GM21529 (cell line): ENCODE measurements around the gene UQCRFS1.
"Not testable (repeated sequence)": the region's sequence is repeated elsewhere in the genome, so short reads cannot be mapped to it uniquely, and the experiment has no call there.

Experiments
- ATAC-seq: cut with Tn5 transposase; IDR thresholded peaks from one replicate; pipeline ENCODE4 v1.9.1; 2021; ENCODE audit not compliant: unreplicated experiment

Gene UQCRFS1

DNA sequence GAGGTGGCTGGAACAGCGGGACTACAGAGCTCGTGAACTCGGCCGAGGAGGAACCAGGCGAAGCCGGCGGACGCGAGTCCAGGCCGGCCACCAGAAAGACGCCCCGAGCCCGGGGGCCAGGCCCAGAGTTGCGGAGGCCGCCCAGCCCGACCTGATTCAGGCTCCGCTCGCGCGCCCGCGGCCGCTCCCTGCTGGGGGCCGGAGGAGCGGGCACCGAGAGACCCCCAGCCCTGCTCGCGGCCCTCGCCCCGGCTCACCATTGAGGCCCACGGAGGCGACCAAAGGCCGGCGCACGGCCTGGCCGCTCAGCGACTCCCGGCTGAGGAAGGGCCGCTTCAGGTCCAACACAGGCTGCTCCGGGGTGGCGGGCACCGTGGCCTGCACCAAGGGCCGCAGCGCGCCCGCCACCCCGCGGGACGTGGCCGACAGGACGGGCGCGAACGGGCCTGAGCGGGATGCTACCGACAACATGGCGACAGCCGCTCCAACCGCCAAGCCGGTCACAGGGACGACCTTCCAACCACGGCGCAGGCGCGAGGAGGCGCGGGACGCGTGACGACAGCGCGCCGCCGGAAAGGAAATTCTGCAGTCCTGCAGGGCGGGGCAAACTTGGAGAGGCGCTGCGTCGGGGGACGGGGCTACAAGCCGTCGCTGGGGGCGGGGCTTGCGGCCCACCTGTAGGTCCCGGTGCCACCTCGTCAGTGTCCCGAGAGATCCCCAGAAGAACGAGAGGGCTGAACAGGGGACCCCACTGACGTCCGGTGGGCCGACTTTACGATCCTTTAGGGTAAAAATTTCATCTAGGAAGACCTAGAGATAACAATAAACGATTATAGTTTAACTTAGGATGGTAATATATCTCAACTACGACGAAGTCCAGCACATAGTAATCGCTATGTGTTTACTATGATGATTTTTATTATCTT, at the start of gene UQCRFS1:
TSS of gene UQCRFS1 (minus strand) at position 504 of the 926 bp plus-strand sequence. CDS start at position 471, 33 bp downstream.
- peak; percentile 95 for ATAC-seq

GRCh38 chr19:29262085-29262484, 49.1 kb upstream of the UQCRFS1 start:
- no peak for ATAC-seq

GRCh38 chr19:29260477-29261317, 47.7 kb upstream of the UQCRFS1 start:
- no peak for ATAC-seq

GRCh38 chr19:29259867-29260281, 46.9 kb upstream of the UQCRFS1 start:
- no peak for ATAC-seq

DNA sequence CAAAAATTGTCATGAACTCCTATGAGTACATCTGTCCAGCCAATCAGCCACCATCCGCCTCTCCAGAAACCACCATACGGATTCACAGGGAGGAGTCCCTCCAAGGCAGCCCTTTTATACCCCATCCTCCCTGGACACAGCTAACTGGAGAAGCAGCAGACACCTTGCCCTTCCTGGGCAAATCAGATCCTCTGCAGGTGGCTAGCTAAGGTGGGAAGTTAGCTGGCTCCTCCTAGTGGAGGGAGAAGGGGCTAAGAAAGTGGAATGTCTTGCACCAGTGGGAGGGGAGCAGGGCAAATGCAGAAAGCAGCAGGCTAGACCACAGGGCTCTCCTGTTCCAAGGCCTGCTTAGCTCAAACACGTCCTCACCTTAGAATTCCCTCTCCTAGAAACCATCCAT, 46.2 kb upstream of the UQCRFS1 start:
- ATAC-seq, result no peak

- ATAC-seq, result no peak
Measured at GRCh38 chr19:29256516-29256915, 43.6 kb upstream of the UQCRFS1 start.

GRCh38 chr19:29255912-29256311, 43.0 kb upstream of the UQCRFS1 start:
- ATAC-seq, result no peak

- no peak for ATAC-seq
Measured at GRCh38 chr19:29255006-29255405, 42.1 kb upstream of the UQCRFS1 start.

DNA sequence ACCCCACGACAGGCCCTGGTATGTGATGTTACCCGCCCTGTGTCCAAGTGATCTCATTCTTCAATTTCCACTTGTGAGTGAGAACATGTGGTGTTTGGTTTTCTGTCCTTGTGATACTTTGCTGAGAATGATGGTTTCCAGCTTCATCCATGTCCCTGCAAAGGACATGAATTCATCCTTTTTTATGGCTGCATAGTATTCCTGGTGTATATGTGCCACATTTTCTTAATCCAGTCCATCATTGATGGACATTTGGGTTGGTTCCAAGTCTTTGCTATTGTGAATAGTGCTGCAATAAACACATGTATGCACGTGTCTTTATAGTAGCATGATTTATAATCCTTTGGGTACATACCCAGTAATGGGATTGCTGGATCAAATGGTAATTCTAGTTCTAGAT, 36.8 kb upstream of the UQCRFS1 start:
- ATAC-seq, result not testable (repeated sequence)

DNA sequence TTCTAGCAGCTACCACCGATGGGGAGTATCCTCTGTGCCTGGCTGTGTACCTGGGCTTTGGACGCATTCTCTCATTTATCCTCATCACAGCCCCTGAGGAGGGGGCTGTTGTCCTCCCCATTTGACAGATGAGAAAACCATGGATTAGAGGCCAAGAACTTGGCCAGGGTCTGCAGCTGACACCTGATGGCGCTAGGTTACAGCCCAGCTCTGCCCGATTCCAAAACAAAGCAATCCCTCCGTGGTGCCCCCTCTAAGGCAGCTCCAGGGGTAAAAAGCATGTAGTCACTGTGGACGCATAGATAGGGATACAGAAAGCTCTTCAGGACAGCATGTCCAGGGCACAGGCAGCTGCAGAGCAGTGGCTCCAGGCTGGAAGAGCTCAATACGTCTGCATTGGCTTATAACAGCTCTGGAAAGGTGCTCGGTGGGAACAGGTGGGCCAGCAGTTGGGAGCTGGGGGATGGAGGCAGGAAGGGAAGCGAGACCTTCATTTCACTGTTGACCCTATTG, 35.4 kb upstream of the UQCRFS1 start:
- no peak for ATAC-seq

- ATAC-seq, result no peak
Measured at GRCh38 chr19:29247872-29248271, 34.9 kb upstream of the UQCRFS1 start.

DNA sequence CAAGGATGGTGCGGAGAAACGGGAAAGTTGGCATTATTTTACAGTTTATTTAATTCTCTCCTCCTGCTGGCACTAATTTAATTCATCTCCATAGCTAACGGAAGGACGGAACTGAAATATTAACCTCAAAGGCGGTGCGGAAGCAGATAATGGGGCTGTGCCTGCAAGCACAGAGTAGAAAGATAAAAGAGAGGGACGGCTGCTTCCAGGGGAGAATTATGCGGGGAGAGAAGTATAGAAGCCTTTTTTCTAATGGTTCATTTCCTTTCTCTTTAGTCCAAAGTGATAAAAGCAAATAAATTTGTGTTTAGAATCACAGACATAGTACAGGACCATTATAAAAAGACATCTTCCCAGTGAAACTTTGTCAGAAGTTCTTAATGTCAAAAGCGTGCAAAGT, 34.5 kb upstream of the UQCRFS1 start:
- no peak for ATAC-seq

GRCh38 chr19:29247051-29247450, 34.1 kb upstream of the UQCRFS1 start:
- no peak for ATAC-seq

- no peak for ATAC-seq
Measured at GRCh38 chr19:29245215-29245614, 32.3 kb upstream of the UQCRFS1 start.

DNA sequence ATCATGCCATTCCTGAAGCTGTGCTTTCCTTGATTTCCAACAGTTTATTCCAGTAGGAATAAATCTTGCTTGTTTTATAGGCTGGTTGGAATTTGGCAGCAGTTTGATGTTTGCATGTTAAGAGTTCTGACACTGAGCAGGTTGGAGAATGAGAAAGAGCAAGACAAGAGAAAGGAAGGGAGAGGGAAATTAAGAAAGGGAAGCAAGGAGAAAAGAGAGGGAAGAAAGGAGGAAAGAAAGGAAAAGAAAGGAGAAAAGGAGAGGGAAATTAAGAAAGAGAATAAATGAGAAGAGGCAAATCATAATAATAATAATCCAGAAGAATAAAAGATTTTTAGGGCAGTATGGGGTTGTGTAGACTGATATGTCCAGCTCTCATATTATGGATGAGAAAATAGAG, 28.4 kb upstream of the UQCRFS1 start:
- ATAC-seq, result no peak

DNA sequence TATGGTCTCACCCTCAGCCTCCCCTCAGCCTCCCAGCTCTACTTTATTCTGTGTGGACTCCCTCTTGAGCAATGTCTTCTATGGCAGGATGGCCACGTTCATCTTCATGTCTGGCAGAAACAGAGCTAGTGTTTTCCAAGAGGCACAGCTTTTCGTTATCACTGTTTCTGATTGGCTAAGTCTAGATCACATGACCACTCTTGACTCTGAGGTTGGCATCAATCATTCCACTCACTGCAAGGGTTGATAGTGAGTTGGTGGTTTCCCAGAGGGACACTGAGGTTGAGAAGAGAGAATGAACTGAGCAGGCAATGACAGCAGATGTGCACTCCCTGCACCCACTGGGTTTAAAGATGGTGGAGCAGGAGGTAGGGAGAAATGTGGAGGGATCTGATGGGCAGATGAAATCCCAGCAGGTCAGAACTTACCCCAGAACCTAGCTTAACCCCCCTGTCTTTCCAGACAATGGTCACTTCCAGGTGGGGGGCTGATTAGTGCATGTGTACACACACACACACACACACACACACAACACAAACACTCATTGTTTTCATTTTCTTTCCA, 26.3 kb upstream of the UQCRFS1 start:
- ATAC-seq, result no peak

- ATAC-seq, result no peak
Measured at GRCh38 chr19:29233591-29233990, 20.6 kb upstream of the UQCRFS1 start.

DNA sequence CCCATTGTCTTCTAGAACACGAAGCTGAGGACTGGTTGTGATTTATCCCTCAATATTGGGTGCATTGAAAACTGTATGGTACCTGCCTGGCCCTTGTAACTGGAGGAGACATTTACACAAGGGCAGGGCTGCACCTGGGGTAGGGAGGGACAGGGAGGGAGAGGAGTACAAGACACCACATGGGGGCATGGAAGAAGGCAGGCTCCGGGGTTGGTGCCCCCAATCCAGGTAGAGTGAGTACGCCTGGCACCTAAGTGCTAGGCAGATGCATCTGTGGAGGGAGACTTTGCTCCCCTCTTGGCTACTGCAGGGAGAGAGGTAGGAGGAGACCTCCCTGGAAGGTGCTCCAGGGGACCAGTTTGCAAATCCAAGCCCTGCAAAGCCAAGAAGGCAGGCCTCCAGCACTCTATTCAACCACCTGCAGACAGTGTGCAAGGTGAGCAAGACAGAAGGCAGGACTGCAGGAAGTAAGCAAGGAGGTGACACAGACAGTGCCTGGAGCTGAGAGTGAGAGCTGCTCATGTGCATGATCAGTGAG, 19.4 kb upstream of the UQCRFS1 start:
- ATAC-seq, result no peak

- not testable (repeated sequence) for ATAC-seq
Measured at GRCh38 chr19:29231306-29231705, 18.4 kb upstream of the UQCRFS1 start.

DNA sequence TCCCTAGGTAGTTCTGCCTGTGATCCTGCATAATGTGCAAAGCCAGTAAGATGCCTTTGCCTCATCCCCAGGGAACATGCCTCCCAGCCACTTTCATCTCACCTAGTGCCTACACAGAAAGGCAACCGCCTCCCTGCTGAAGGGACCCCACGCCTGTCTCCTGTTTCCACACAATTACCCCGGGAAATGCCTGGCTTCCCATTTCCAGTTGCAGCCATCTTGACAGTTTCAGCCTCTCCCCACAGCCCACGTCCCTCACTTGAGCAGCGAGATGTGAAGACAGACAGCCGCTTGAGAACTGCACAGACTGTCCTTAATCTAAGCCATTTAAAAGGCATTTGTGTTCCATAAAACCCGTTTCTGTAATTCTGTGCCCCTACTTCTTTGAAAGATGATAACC, 4.7 kb upstream of the UQCRFS1 start:
- ATAC-seq, result no peak

DNA sequence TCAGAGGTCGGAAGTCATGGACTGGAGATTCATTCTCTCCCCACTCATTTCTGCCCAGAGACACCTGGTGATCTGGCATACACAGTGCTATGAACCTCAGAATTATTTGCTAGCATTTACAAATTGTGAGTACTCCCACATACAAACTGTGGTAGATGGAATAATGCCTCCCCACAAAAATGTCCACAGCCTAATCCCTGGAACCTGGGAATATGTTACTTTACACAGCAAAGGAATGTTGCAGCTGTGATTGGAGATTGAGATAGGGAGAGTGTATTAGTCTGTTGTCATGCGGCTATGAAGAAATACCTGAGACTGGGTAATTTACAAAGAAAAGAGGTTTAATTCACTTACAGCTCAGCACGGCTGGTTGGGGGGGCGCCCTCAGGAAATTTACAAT, 3.1 kb upstream of the UQCRFS1 start:
- no peak for ATAC-seq
